Endothelial cell of umbilical vein (primary cell): ENCODE data around the gene GDPD4. TPM values are rescaled to one million over a fixed set of nuclear protein-coding genes. Genes with fewer than 3 reads are reported as not detected.

Experiments
- BruUV-seq: library from RNA; stranded (reverse); fragments of 400-500 nt; replicated peaks from 2 replicates; lab custom pipeline; 2021; lab: Mats Ljungman, UMichigan
- CTCF ChIA-PET: fragments of 300-600, 350-600 bp; sonication (Branson Sonifier 250); formaldehyde crosslinking; loops from one replicate; lab custom pipeline; 2021; ENCODE audit warnings: antibody characterized with exemption, inconsistent platforms; lab: Charles Lee
- POLR2A ChIA-PET: fragments of 300-600, 350-600 bp; sonication (Branson Sonifier 250); formaldehyde crosslinking; loops from one replicate; lab custom pipeline; 2021; ENCODE audit warnings: antibody characterized with exemption, inconsistent platforms; lab: Charles Lee
- DNase-seq: peaks from one replicate; pipeline ENCODE4 v3.0.0-alpha.2; 2011; ENCODE audit warnings: low read depth, low spot score
- FAIRE-seq: peaks from 2 replicates; lab custom pipeline; 2011; peaks lifted over from hg19 to GRCh38; lab: Jason Lieb, UNC
- H2AFZ ChIP-seq: 2 replicates; pipeline ENCODE4 v1.6.0; 2012; ENCODE audit warnings: low read depth, low read length, control low read depth, inconsistent platforms
- H3K27ac ChIP-seq: 2 replicates; pipeline ENCODE4 v1.5.1; 2011; ENCODE audit warnings: low read depth, mild to moderate bottlenecking, control low read depth, low read length, moderate library complexity; ENCODE audit not compliant: insufficient read depth
- H3K27me3 ChIP-seq, 2 experiments: 2 replicates each; pipeline versions ENCODE4 v1.6.0 to v1.6.1; 2011; ENCODE audit warnings: low read length in 2 of 2, mixed read lengths in 1 of 2; ENCODE audit not compliant: control insufficient read depth in 2 of 2, insufficient read depth in 2 of 2
- H3K36me3 ChIP-seq, 2 experiments: 2 replicates in 1 of 2; 3 replicates in 1 of 2; pipeline ENCODE4 v1.5.1; 2011; ENCODE audit warnings: low read length in 2 of 2, mild to moderate bottlenecking in 1 of 2, moderate library complexity in 1 of 2; ENCODE audit not compliant: control insufficient read depth in 2 of 2, insufficient read depth in 2 of 2; ENCODE audit errors: extremely low read depth in 1 of 2
- H3K4me1 ChIP-seq: 3 replicates; pipeline ENCODE4 v1.5.1; 2011; ENCODE audit warnings: mild to moderate bottlenecking, low read length; ENCODE audit not compliant: control insufficient read depth, insufficient read depth; ENCODE audit errors: extremely low read depth
- H3K4me2 ChIP-seq: 2 replicates; pipeline ENCODE4 v1.6.1; 2011; ENCODE audit warnings: low read length, control low read depth, mixed read lengths; ENCODE audit not compliant: insufficient read depth
- H3K4me3 ChIP-seq, 3 experiments: fragments of 200-600 bp in 1 of 3; sonication (generic), shearing (Covaris generic) in 1 of 3; replicated peaks in 1 of 3; 2 replicates each; pipeline ENCODE4 v1.5.1; 2011 to 2016; ENCODE audit warnings: control low read depth in 3 of 3, low read length in 3 of 3, mild to moderate bottlenecking in 2 of 3, inconsistent platforms in 1 of 3, low read depth in 1 of 3, moderate library complexity in 1 of 3; ENCODE audit not compliant: insufficient read depth in 1 of 3
- H3K79me2 ChIP-seq: 2 replicates; pipeline ENCODE4 v1.6.0; 2012; ENCODE audit warnings: low read length, inconsistent platforms; ENCODE audit not compliant: control insufficient read depth, insufficient read depth
- H3K9ac ChIP-seq: replicated peaks from 2 replicates; pipeline ENCODE3; 2011; ENCODE audit warnings: low read length, control low read depth; ENCODE audit not compliant: insufficient read depth; ENCODE audit errors: extremely low read depth
- H3K9me1 ChIP-seq: replicated peaks from 3 replicates; pipeline ENCODE4 v1.6.0; 2011; ENCODE audit warnings: mild to moderate bottlenecking, low read length; ENCODE audit not compliant: control insufficient read depth, insufficient read depth; ENCODE audit errors: extremely low read depth
- H3K9me3 ChIP-seq: replicated peaks from 2 replicates; pipeline ENCODE4 v1.5.1; 2012; ENCODE audit warnings: low read length, inconsistent platforms; ENCODE audit not compliant: control insufficient read depth, insufficient read depth
- H4K20me1 ChIP-seq: replicated peaks from 2 replicates; pipeline ENCODE3; 2011; ENCODE audit warnings: mild to moderate bottlenecking, low read length; ENCODE audit not compliant: control insufficient read depth, insufficient read depth; ENCODE audit errors: extremely low read depth
- EZH2 ChIP-seq: IDR thresholded peaks from 2 replicates; pipeline ENCODE4 v1.6.1; 2012; ENCODE audit warnings: borderline replicate concordance, low read depth, mild to moderate bottlenecking, moderate library complexity, low read length, inconsistent platforms; ENCODE audit not compliant: severe bottlenecking
- FOS ChIP-seq: IDR thresholded peaks from 2 replicates; pipeline ENCODE4 v1.6.1; 2011; ENCODE audit warnings: mild to moderate bottlenecking, low read length, moderate library complexity, borderline replicate concordance; ENCODE audit not compliant: insufficient read depth
- GATA2 ChIP-seq: IDR thresholded peaks from 2 replicates; pipeline ENCODE4 v1.7.0; 2011; ENCODE audit warnings: low read depth, mild to moderate bottlenecking, moderate library complexity, mixed read lengths, low read length; ENCODE audit not compliant: insufficient read length, insufficient read depth
- JUN ChIP-seq: IDR thresholded peaks from 2 replicates; pipeline ENCODE4 v1.6.1; 2011; ENCODE audit warnings: borderline replicate concordance, low read depth; ENCODE audit not compliant: insufficient read length, insufficient read depth
- MYC ChIP-seq: IDR thresholded peaks from one replicate; pipeline ENCODE4 v1.6.1; 2011; ENCODE audit warnings: mild to moderate bottlenecking, low read depth, low read length
- POLR2A ChIP-seq: IDR thresholded peaks from 2 replicates; pipeline ENCODE4 v1.6.1; 2012; ENCODE audit warnings: low read depth, mild to moderate bottlenecking, control low read depth, low read length
- POLR2AphosphoS5 ChIP-seq: IDR thresholded peaks from 2 replicates; pipeline ENCODE4 v1.6.1; 2012; ENCODE audit warnings: low read depth, mild to moderate bottlenecking, control low read depth, low read length, moderate library complexity; ENCODE audit not compliant: insufficient read depth
- dilution Hi-C: fragments of 300-500 bp; cut with MboI; formaldehyde crosslinking; loops from one replicate; pipeline ENCODE4 v1.15.0; 2019; ENCODE audit warnings: low sequenced_read_pairs; ENCODE audit not compliant: extremely low pct_ligation_motif_present
- intact Hi-C: fragments of 100-400 bp; cut with micrococcal nuclease; formaldehyde crosslinking; loops from one replicate; pipeline ENCODE4 v1.10.0; 2022
- polyA plus RNA-seq, 4 experiments: library from polyadenylated mRNA; depleted of rRNA in 3 of 4; stranded (reverse) in 3 of 4; unstranded in 1 of 4; fragments of >200 nt; gene quantifications; 2 replicates each; pipeline versions ENCODE4 v1.2.1 to v1.2.3, GENCODE V29; 2011 to 2012; ENCODE audit warnings: missing spikeins in 1 of 4
- total RNA-seq: library from RNA; stranded (reverse); gene quantifications from 2 replicates; pipeline ENCODE4 v1.2.3, GENCODE V29; 2021
- TF ChIP-seq, protein P1 (sequence below): IDR thresholded peaks from 2 replicates; pipeline ENCODE4 v1.6.1; 2011; ENCODE audit not compliant: insufficient read depth, insufficient read length
- TF ChIP-seq, protein P2 (sequence below), 2 donors: IDR thresholded peaks; 1 replicate in 1 of 2; 2 replicates in 1 of 2; pipeline ENCODE4 v1.5.1; 2011; ENCODE audit warnings: low read length in 2 of 2, mild to moderate bottlenecking in 2 of 2, moderate library complexity in 2 of 2, control low read depth in 1 of 2, inconsistent platforms in 1 of 2, low read depth in 1 of 2; ENCODE audit not compliant: insufficient read depth in 1 of 2; ENCODE audit errors: extremely low read depth in 1 of 2

Gene GDPD4
- total and polyA plus RNA-seq, 2 donors (not counting 3 experiments of a cell fraction or from before 2014, with no cell fraction given), result not detected

DNA sequence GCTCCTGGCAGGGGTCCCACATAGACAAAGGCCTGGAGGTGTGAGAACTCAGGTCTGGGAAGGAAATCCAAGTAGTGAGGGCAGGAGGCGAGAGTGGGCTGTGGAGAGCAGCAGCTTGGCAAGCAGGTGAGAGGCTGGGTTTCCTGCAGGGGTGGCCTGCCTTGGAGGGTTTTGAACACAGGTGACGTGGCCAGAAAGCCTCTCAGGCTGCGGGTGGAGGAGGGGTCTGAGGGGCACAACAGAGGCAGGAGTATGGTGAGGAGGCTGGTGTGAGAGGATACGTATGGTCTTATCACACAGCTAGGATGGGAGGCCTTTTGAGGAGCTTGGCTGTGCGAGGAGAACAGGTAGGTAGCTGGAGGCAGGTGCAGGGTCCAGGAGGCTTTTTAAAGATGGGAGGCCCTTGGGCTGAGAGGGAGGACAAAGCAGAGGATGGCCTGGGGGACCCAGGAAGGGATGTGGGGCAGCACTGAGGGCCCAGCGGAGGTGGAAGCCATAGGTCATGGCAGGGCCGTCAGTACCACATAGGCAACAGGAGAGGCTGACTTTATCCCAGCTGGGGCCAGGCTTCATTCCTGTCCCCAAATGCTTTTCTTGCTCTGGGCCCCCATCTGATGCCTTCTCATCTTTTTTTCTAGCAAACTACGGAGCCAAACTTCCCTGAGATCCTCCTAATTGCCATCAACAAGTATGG lies 89.0 kb downstream of the GDPD4 start:
- no peak for FAIRE-seq
- Histone ChIP-seq H3K4me1 (no peaks in the 10 kb centered on the region), H3K4me2 (no peak overlapping the region), H3K27me3 (peaks cover 0 to 2% of the 10 kb centered on the region in 2 experiments), H2AFZ (no peak overlapping the region), H3K9me1 (no peaks in the 10 kb centered on the region), H3K27ac (no peak overlapping the region), H3K79me2 (no peaks in the 10 kb centered on the region), H3K9me3 (no peaks in the 10 kb centered on the region), H3K4me3 (no peak overlapping the region), H3K9ac (no peak overlapping the region), H4K20me1 (no peaks in the 10 kb centered on the region), H3K36me3 (no peaks in the 10 kb centered on the region)
- intact Hi-C loops (no loop called here), dilution Hi-C loops (no loop called here)
- TF ChIP-seq, protein P1, sequence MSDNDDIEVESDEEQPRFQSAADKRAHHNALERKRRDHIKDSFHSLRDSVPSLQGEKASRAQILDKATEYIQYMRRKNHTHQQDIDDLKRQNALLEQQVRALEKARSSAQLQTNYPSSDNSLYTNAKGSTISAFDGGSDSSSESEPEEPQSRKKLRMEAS, result no peak
- TF ChIP-seq POLR2AphosphoS5, result no peak
- no peak for TF ChIP-seq MYC
- no peak for TF ChIP-seq EZH2
- TF ChIP-seq JUN, result no peak
- TF ChIP-seq, protein P2, sequence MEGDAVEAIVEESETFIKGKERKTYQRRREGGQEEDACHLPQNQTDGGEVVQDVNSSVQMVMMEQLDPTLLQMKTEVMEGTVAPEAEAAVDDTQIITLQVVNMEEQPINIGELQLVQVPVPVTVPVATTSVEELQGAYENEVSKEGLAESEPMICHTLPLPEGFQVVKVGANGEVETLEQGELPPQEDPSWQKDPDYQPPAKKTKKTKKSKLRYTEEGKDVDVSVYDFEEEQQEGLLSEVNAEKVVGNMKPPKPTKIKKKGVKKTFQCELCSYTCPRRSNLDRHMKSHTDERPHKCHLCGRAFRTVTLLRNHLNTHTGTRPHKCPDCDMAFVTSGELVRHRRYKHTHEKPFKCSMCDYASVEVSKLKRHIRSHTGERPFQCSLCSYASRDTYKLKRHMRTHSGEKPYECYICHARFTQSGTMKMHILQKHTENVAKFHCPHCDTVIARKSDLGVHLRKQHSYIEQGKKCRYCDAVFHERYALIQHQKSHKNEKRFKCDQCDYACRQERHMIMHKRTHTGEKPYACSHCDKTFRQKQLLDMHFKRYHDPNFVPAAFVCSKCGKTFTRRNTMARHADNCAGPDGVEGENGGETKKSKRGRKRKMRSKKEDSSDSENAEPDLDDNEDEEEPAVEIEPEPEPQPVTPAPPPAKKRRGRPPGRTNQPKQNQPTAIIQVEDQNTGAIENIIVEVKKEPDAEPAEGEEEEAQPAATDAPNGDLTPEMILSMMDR (IDR thresholded peaks at IDR 0.05; ENCODE audit: extremely low read depth in 1 of 2, insufficient read depth in 1 of 2, low read depth in 1 of 2, low read length in 2 of 2), result no peak
- no peak for TF ChIP-seq FOS
- TF ChIP-seq POLR2A, result no peak
- no peak for TF ChIP-seq GATA2
- ChIA-PET POLR2A (no interaction called here), CTCF (interaction anchor here (0.9 to 1.5 kb wide), 3 partner anchors 17 to 336 kb away, joined by 3 to 8 read pairs (median 3); no protein-coding TSS in a partner anchor)
- no TSS peak for BruUV-seq
- DNase-seq, result no peak
